ENCODE measurements around the gene CENPP.

CENPP gene

GRCh38 chr9:92503156-92503555 lies 177.4 kb downstream of the CENPP start:
- Histone ChIP-seq H3K27me3 (ENCODE audit: control insufficient read depth, insufficient read depth, low read length) (no peaks in the 10 kb centered on the region), H3K9me3 (ENCODE audit: control insufficient read depth, insufficient read depth, low read length) (no peaks in the 10 kb centered on the region), H3K4me3 (ENCODE audit: low read length) (no peak overlapping the region), H3K36me3 (ENCODE audit: control insufficient read depth, insufficient read depth, low read length) (no peaks in the 10 kb centered on the region), H3K4me1 (ENCODE audit: control insufficient read depth, insufficient read depth, low read length) (peaks cover 2% of the 10 kb centered on the region; the same call in 1 of the 2 replicates), H3K27ac (ENCODE audit: low read length) (no peak overlapping the region)
- no peak for DNase-seq (ENCODE audit: low read depth, low spot score)
- WGBS (ENCODE audit: insufficient coverage, insufficient read length): no CpG with 5 or more reads among the region's 2 CpGs

GRCh38 chr9:92504881-92505280 lies 179.1 kb downstream of the CENPP start:
- no peak for DNase-seq (ENCODE audit: low read depth, low spot score)
- no CpG with 5 or more reads among the region's 2 CpGs for WGBS (ENCODE audit: insufficient coverage, insufficient read length)
- no peaks in the 10 kb centered on the region for H3K36me3 ChIP-seq (ENCODE audit: control insufficient read depth, insufficient read depth, low read length)
- H3K9me3 ChIP-seq (ENCODE audit: control insufficient read depth, insufficient read depth, low read length): no peaks in the 10 kb centered on the region
- H3K4me3 ChIP-seq (ENCODE audit: low read length): no peak overlapping the region
- H3K27me3 ChIP-seq (ENCODE audit: control insufficient read depth, insufficient read depth, low read length): no peaks in the 10 kb centered on the region
- peaks cover 2% of the 10 kb centered on the region; the same call in 1 of the 2 replicates for H3K4me1 ChIP-seq (ENCODE audit: control insufficient read depth, insufficient read depth, low read length)
- H3K27ac ChIP-seq (ENCODE audit: low read length): no peak overlapping the region

DNA sequence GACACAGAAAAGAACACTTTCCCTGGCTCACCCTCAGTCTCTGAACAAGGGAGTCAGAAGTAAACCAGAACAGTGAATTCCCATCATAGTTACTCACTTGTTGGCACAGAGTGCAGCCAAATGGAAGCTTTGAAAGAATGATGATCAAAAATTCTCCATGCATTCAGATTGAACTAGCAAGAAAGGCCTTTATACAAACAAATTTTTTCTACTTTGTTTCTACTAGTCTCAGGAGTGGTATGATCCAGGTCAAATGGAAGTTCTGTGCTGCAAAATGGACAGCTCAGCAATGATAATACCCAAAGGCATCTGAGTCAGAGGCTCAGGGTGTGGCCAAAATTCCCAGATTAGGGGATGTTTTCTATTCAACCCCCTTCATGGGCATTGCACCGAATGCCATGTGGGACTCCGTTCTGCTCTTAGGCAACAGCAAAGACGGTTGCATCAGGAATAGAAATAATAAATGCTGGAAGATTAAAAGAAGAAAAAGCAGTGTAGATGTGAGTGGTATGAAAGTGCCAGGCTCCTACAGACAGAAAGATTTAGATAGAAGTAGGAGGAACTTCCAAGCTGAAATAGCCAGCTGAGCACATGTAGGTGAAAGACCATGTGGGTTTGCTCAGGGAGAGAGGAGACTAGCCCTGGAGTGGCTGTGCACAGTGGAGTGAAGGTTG lies 180.6 kb downstream of the CENPP start:
- no peak overlapping the region for H3K4me3 ChIP-seq (ENCODE audit: low read length)
- no CpG with 5 or more reads among the region's 3 CpGs for WGBS (ENCODE audit: insufficient coverage, insufficient read length)
- no peak overlapping the region for H3K27ac ChIP-seq (ENCODE audit: low read length)
- no peak for DNase-seq (ENCODE audit: low read depth, low spot score)
- H3K9me3 ChIP-seq (ENCODE audit: control insufficient read depth, insufficient read depth, low read length): no peaks in the 10 kb centered on the region
- no peaks in the 10 kb centered on the region for H3K27me3 ChIP-seq (ENCODE audit: control insufficient read depth, insufficient read depth, low read length)
- H3K4me1 ChIP-seq (ENCODE audit: control insufficient read depth, insufficient read depth, low read length): peaks cover 2% of the 10 kb centered on the region; the same call in 1 of the 2 replicates
- no peaks in the 10 kb centered on the region for H3K36me3 ChIP-seq (ENCODE audit: control insufficient read depth, insufficient read depth, low read length)

DNA sequence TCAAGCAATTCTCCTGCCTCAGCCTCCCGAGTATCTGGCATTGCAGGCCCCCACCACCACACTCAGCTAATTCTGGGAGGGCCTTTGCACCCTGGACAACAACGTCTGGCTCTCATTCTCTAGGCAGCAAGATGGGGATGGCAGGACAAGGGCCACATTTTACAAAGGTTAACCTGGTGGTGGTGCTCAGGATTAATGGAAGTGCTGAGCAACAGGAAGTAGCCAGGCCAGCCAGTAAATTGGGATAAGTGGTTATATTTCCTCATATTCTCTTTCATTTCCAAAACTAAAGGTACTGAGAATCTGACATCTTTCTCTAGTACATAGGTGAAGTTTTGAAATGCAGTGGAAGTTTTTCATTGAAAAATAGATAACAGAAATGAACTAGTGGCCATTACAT lies 181.3 kb downstream of the CENPP start:
- WGBS (ENCODE audit: insufficient coverage, insufficient read length): no CpG with 5 or more reads among the region's 2 CpGs
- Histone ChIP-seq H3K4me1 (ENCODE audit: control insufficient read depth, insufficient read depth, low read length) (peaks cover 2% of the 10 kb centered on the region; the same call in 1 of the 2 replicates), H3K36me3 (ENCODE audit: control insufficient read depth, insufficient read depth, low read length) (no peaks in the 10 kb centered on the region), H3K9me3 (ENCODE audit: control insufficient read depth, insufficient read depth, low read length) (no peaks in the 10 kb centered on the region), H3K4me3 (ENCODE audit: low read length) (no peak overlapping the region), H3K27me3 (ENCODE audit: control insufficient read depth, insufficient read depth, low read length) (no peaks in the 10 kb centered on the region), H3K27ac (ENCODE audit: low read length) (no peak overlapping the region)
- no peak for DNase-seq (ENCODE audit: low read depth, low spot score)

- WGBS (ENCODE audit: insufficient coverage, insufficient read length): no CpG with 5 or more reads among the region's 4 CpGs
- no peaks in the 10 kb centered on the region for H3K27me3 ChIP-seq (ENCODE audit: control insufficient read depth, insufficient read depth, low read length)
- H3K4me1 ChIP-seq (ENCODE audit: control insufficient read depth, insufficient read depth, low read length): peaks cover 2% of the 10 kb centered on the region; the same call in 1 of the 2 replicates
- H3K27ac ChIP-seq (ENCODE audit: low read length): no peak overlapping the region
- no peak for DNase-seq (ENCODE audit: low read depth, low spot score)
- H3K36me3 ChIP-seq (ENCODE audit: control insufficient read depth, insufficient read depth, low read length): no peaks in the 10 kb centered on the region
- H3K4me3 ChIP-seq (ENCODE audit: low read length): no peak overlapping the region
- H3K9me3 ChIP-seq (ENCODE audit: control insufficient read depth, insufficient read depth, low read length): no peaks in the 10 kb centered on the region
Observed at GRCh38 chr9:92507496-92507895, 181.7 kb downstream of the CENPP start.

GRCh38 chr9:92508018-92508820 lies 182.5 kb downstream of the CENPP start:
- WGBS (ENCODE audit: insufficient coverage, insufficient read length): no CpG with 5 or more reads among the region's 10 CpGs

DNA sequence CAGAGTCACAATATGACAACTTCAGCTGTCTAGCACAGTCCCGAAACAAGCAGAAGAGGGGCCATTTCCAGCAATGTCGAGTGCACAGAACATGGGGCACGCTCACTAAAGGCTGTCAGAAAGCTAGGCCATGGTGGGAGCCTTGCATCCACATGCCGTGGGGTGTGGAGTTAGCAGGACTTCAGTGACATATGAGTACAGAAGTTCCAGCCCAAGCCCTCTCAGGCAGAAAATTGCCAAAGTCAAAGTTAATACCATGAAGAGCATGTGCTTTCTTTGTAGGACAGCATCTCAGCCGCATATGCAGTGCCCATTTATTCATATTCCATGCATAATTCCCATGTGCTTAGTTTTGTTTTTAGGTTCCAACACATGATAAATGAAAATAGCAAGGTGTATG lies 183.3 kb downstream of the CENPP start:
- no CpG with 5 or more reads among the region's 5 CpGs for WGBS (ENCODE audit: insufficient coverage, insufficient read length)
- no peaks in the 10 kb centered on the region for H3K9me3 ChIP-seq (ENCODE audit: control insufficient read depth, insufficient read depth, low read length)
- no peaks in the 10 kb centered on the region for H3K36me3 ChIP-seq (ENCODE audit: control insufficient read depth, insufficient read depth, low read length)
- no peak overlapping the region for H3K27ac ChIP-seq (ENCODE audit: low read length)
- H3K4me1 ChIP-seq (ENCODE audit: control insufficient read depth, insufficient read depth, low read length): no peaks in the 10 kb centered on the region
- no peak overlapping the region for H3K4me3 ChIP-seq (ENCODE audit: low read length)
- no peaks in the 10 kb centered on the region for H3K27me3 ChIP-seq (ENCODE audit: control insufficient read depth, insufficient read depth, low read length)
- no peak for DNase-seq (ENCODE audit: low read depth, low spot score)

More at GRCh38 chr9:92508018-92508820, 182.5 kb downstream of the CENPP start:
- no peak for DNase-seq (ENCODE audit: low read depth, low spot score)
- Histone ChIP-seq H3K4me1 (ENCODE audit: control insufficient read depth, insufficient read depth, low read length) (peaks cover 2% of the 10 kb centered on the region; the same call in 1 of the 2 replicates), H3K36me3 (ENCODE audit: control insufficient read depth, insufficient read depth, low read length) (no peaks in the 10 kb centered on the region), H3K27ac (ENCODE audit: low read length) (no peak overlapping the region), H3K9me3 (ENCODE audit: control insufficient read depth, insufficient read depth, low read length) (no peaks in the 10 kb centered on the region), H3K4me3 (ENCODE audit: low read length) (no peak overlapping the region), H3K27me3 (ENCODE audit: control insufficient read depth, insufficient read depth, low read length) (no peaks in the 10 kb centered on the region)

- no peak for DNase-seq (ENCODE audit: low read depth, low spot score)
- Histone ChIP-seq H3K4me3 (ENCODE audit: low read length) (no peak overlapping the region), H3K27ac (ENCODE audit: low read length) (no peak overlapping the region), H3K27me3 (ENCODE audit: control insufficient read depth, insufficient read depth, low read length) (no peaks in the 10 kb centered on the region), H3K4me1 (ENCODE audit: control insufficient read depth, insufficient read depth, low read length) (no peaks in the 10 kb centered on the region), H3K9me3 (ENCODE audit: control insufficient read depth, insufficient read depth, low read length) (no peaks in the 10 kb centered on the region), H3K36me3 (ENCODE audit: control insufficient read depth, insufficient read depth, low read length) (no peaks in the 10 kb centered on the region)
Observed at GRCh38 chr9:92510747-92511146, 185.0 kb downstream of the CENPP start.

DNA sequence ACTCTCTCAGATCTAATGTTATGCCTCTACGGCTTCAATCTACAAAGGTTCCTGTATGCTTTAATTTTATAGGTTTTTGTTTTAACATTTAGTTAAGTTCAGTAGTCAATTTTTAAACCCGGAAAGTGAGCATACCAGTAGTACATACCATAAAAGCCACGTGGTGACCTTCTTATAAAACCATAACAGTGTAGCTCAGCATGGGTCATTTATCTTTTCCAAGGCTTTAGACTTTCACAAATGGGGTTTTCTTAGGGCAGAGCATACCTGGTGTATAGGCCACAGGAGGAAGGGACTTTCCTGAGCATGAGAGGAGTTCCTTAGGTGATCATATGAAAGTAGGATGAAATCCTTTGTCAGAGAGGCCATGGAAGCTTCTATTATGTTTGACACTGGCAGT lies 186.9 kb downstream of the CENPP start:
- WGBS (ENCODE audit: insufficient coverage, insufficient read length): no CpG with 5 or more reads among the region's 3 CpGs
- no peaks in the 10 kb centered on the region for H3K27me3 ChIP-seq (ENCODE audit: control insufficient read depth, insufficient read depth, low read length)
- no peak for DNase-seq (ENCODE audit: low read depth, low spot score)
- H3K9me3 ChIP-seq (ENCODE audit: control insufficient read depth, insufficient read depth, low read length): no peaks in the 10 kb centered on the region
- H3K4me3 ChIP-seq (ENCODE audit: low read length): no peak overlapping the region
- H3K36me3 ChIP-seq (ENCODE audit: control insufficient read depth, insufficient read depth, low read length): no peaks in the 10 kb centered on the region
- H3K27ac ChIP-seq (ENCODE audit: low read length): no peak overlapping the region
- H3K4me1 ChIP-seq (ENCODE audit: control insufficient read depth, insufficient read depth, low read length): peaks cover 1% of the 10 kb centered on the region; the same call in 1 of the 2 replicates

GRCh38 chr9:92513349-92513748 lies 187.6 kb downstream of the CENPP start:
- no peaks in the 10 kb centered on the region for H3K27me3 ChIP-seq (ENCODE audit: control insufficient read depth, insufficient read depth, low read length)
- no CpG with 5 or more reads among the region's 3 CpGs for WGBS (ENCODE audit: insufficient coverage, insufficient read length)
- no peaks in the 10 kb centered on the region for H3K36me3 ChIP-seq (ENCODE audit: control insufficient read depth, insufficient read depth, low read length)
- peaks cover 1% of the 10 kb centered on the region; the same call in 1 of the 2 replicates for H3K4me1 ChIP-seq (ENCODE audit: control insufficient read depth, insufficient read depth, low read length)
- DNase-seq (ENCODE audit: low read depth, low spot score): no peak
- no peak overlapping the region for H3K27ac ChIP-seq (ENCODE audit: low read length)
- H3K9me3 ChIP-seq (ENCODE audit: control insufficient read depth, insufficient read depth, low read length): no peaks in the 10 kb centered on the region
- no peak overlapping the region for H3K4me3 ChIP-seq (ENCODE audit: low read length)
